ENCODE data around the gene SNX1. TPM values are rescaled to one million over a fixed set of nuclear protein-coding genes. Genes with fewer than 3 reads are reported as not detected.

SNX1 gene
- total and polyA plus RNA-seq, 2 of the 13 experiments (the other 11 are each of a cell fraction or from before 2014, with no cell fraction given) = 29.3 to 60.1 TPM

GRCh38 chr15:64093627-64094417 is 2.0 kb upstream of the SNX1 start, which contains the start of gene CIAO2A (continued):
- TF ChIP-seq ZSCAN5A (CRISPR knock-in tag; IDR thresholded peaks at IDR 0.05; ENCODE audit: borderline replicate concordance) (0 out of 2 replicates have a peak, but pooled peaks have one; percentile 39), IRX3 (CRISPR knock-in tag; IDR thresholded peaks at IDR 0.05; ENCODE audit: borderline replicate concordance, low read depth) (no peak), TERF1 (CRISPR knock-in tag; IDR thresholded peaks at IDR 0.05) (no peak), KLF9 (CRISPR knock-in tag; IDR thresholded peaks at IDR 0.05; ENCODE audit: low read depth) (no peak), ZNF770 (CRISPR knock-in tag; IDR thresholded peaks at IDR 0.05) (no peak), MLLT10 (CRISPR knock-in tag; IDR thresholded peaks at IDR 0.05) (no peak), ZNF451 (CRISPR knock-in tag; IDR thresholded peaks at IDR 0.05) (no peak), PRPF4 (IDR thresholded peaks at IDR 0.05; ENCODE audit: low read depth, low read length, poor library complexity, severe bottlenecking) (no peak), HNRNPL (IDR thresholded peaks at IDR 0.05; ENCODE audit: low read depth, low read length) (no peak), ZBTB3 (CRISPR knock-in tag; IDR thresholded peaks at IDR 0.05; ENCODE audit: borderline replicate concordance, low read depth) (0 out of 2 replicates have a peak, but pooled peaks have one; percentile 15), CCDC6 (CRISPR knock-in tag; IDR thresholded peaks at IDR 0.05) (0 out of 2 replicates have a peak, but pooled peaks have one; percentile 49), FOXA1 (IDR thresholded peaks at IDR 0.05) (no peak), FOXA1 (CRISPR knock-in tag; IDR thresholded peaks at IDR 0.05) (no peak), REL (CRISPR knock-in tag; conservative IDR thresholded peaks at IDR 0.05) (no peak), NR1H2 (CRISPR knock-in tag; IDR thresholded peaks at IDR 0.05; ENCODE audit: borderline replicate concordance, low read depth) (no peak), ZBTB34 (CRISPR knock-in tag; IDR thresholded peaks at IDR 0.05) (no peak), ASH2L (IDR thresholded peaks at IDR 0.05; ENCODE audit: insufficient read length, low read depth, low read length) (peak; percentile 72), RNF219 (CRISPR knock-in tag; IDR thresholded peaks at IDR 0.05) (no peak), ZNF460 (CRISPR knock-in tag; IDR thresholded peaks at IDR 0.05; ENCODE audit: borderline replicate concordance) (no peak; the same call in 1 of the 2 replicates), TAF15 (IDR thresholded peaks at IDR 0.05; ENCODE audit: low read depth, low read length, poor library complexity, severe bottlenecking) (no peak)

Measured in HepG2 (cell line).